GM23338 (cell line): Measurements from ENCODE around the gene UVRAG. TPM values are rescaled to one million over a fixed set of nuclear protein-coding genes. Genes with fewer than 3 reads are reported as not detected.
A peak's percentile ranks its signal among the peaks of the same experiment; 100 is the strongest.

Experiments
- ATAC-seq: fragments of 200-7000 bp; cut with Tn5 transposase; 3 replicates; pipeline ENCODE4 v1.9.1; 2020
- DNase-seq: peaks from one replicate; pipeline ENCODE4 v3.0.0-alpha.2; 2015; ENCODE audit warnings: low spot score
- H2AFZ ChIP-seq: fragments of 200-600 bp; sonication (generic); 2 replicates; pipeline ENCODE4 v1.8.0; 2016; ENCODE audit warnings: antibody characterized with exemption, mild to moderate bottlenecking, moderate library complexity
- H3F3A ChIP-seq: fragments of 200-600 bp; sonication (generic); replicated peaks from 2 replicates; pipeline ENCODE4 v1.8.0; 2017; ENCODE audit warnings: antibody characterized with exemption, mixed run types, low read depth
- H3K27ac ChIP-seq: fragments of 200-600 bp; sonication (generic); 2 replicates; pipeline ENCODE4 v1.6.1; 2016; ENCODE audit warnings: low read depth
- H3K27me3 ChIP-seq: fragments of 200-600 bp; sonication (generic); 2 replicates; pipeline ENCODE4 v1.8.0; 2016; ENCODE audit warnings: mild to moderate bottlenecking, mixed run types, moderate library complexity; ENCODE audit not compliant: insufficient read depth
- H3K36me3 ChIP-seq: fragments of 200-600 bp; sonication (generic); 2 replicates; pipeline ENCODE4 v1.8.0; 2016; ENCODE audit warnings: mild to moderate bottlenecking; ENCODE audit not compliant: insufficient read depth
- H3K4me1 ChIP-seq: fragments of 200-600 bp; sonication (generic); 2 replicates; pipeline ENCODE4 v1.8.0; 2016; ENCODE audit warnings: mild to moderate bottlenecking, moderate library complexity; ENCODE audit not compliant: insufficient read depth
- H3K4me2 ChIP-seq: fragments of 200-600 bp; sonication (generic); 2 replicates; pipeline ENCODE4 v1.7.1; 2017; ENCODE audit warnings: mixed run types
- H3K4me3 ChIP-seq: fragments of 200-600 bp; sonication (generic); 2 replicates; pipeline ENCODE4 v1.6.1; 2016; ENCODE audit warnings: mixed run types
- H3K79me2 ChIP-seq: fragments of 200-600 bp; sonication (generic); replicated peaks from 2 replicates; pipeline ENCODE4 v1.8.0; 2017; ENCODE audit warnings: mild to moderate bottlenecking; ENCODE audit not compliant: insufficient read depth
- H3K9me2 ChIP-seq: fragments of 200-600 bp; sonication (generic); 2 replicates; pipeline ENCODE4 v1.8.0; 2017; ENCODE audit not compliant: insufficient read depth
- H4K20me1 ChIP-seq: fragments of 200-600 bp; sonication (generic); replicated peaks from 2 replicates; pipeline ENCODE4 v1.8.0; 2017; ENCODE audit warnings: mild to moderate bottlenecking; ENCODE audit not compliant: insufficient read depth
- H3K27ac Mint-ChIP-seq: 2 replicates; pipeline ENCODE4 v1.8.0; 2020; ENCODE audit warnings: inconsistent platforms, mild to moderate bottlenecking, moderate library complexity, mixed read lengths
- H3K27me3 Mint-ChIP-seq: 3 replicates; pipeline ENCODE4 v1.8.0; 2022; ENCODE audit warnings: low read depth, mild to moderate bottlenecking, moderate library complexity, mixed read lengths, inconsistent platforms; ENCODE audit not compliant: insufficient read depth, poor library complexity
- H3K36me3 Mint-ChIP-seq: 3 replicates; pipeline ENCODE4 v1.8.0; 2021; ENCODE audit warnings: low read depth, mild to moderate bottlenecking, inconsistent platforms, moderate library complexity, mixed read lengths
- H3K4me1 Mint-ChIP-seq: 3 replicates; pipeline ENCODE4 v1.8.0; 2020; ENCODE audit warnings: mild to moderate bottlenecking, inconsistent platforms, mixed read lengths
- H3K4me3 Mint-ChIP-seq: 3 replicates; pipeline ENCODE4 v1.8.0; 2021; ENCODE audit warnings: moderate library complexity, mild to moderate bottlenecking, inconsistent platforms, mixed read lengths
- H3K9me3 Mint-ChIP-seq: 3 replicates; pipeline ENCODE4 v1.8.0; 2020; ENCODE audit warnings: moderate library complexity, mild to moderate bottlenecking, inconsistent platforms, mixed read lengths
- CREB1 ChIP-seq: fragments of 250-450 bp; sonication (Bioruptor Pico); IDR thresholded peaks from 2 replicates; pipeline ENCODE4 v1.5.0; 2020; ENCODE audit warnings: low read depth, mild to moderate bottlenecking, moderate library complexity
- ETS1 ChIP-seq: IDR thresholded peaks from 2 replicates; pipeline ENCODE4 v1.6.1; 2016; ENCODE audit warnings: antibody characterized with exemption
- EZH2 ChIP-seq: fragments of 200-600 bp; sonication (generic); IDR thresholded peaks from one replicate; pipeline ENCODE4 v1.8.0; 2017; ENCODE audit warnings: antibody characterized with exemption, mild to moderate bottlenecking, low read depth; ENCODE audit not compliant: unreplicated experiment
- POLR2AphosphoS5 ChIP-seq: IDR thresholded peaks from 2 replicates; pipeline ENCODE4 v1.6.1; 2016; ENCODE audit warnings: antibody characterized with exemption, low read depth
- ZNF331 ChIP-seq: fragments of 250-450 bp; sonication (Bioruptor Pico); IDR thresholded peaks from 2 replicates; pipeline ENCODE4 v1.5.0; 2020; ENCODE audit warnings: low read depth, mild to moderate bottlenecking, moderate library complexity
- ZNF462 ChIP-seq: fragments of 250-450 bp; sonication (Bioruptor Pico); IDR thresholded peaks from 2 replicates; pipeline ENCODE4 v1.5.0; 2020; ENCODE audit warnings: mild to moderate bottlenecking, moderate library complexity
- polyA plus RNA-seq: library from polyadenylated mRNA; unstranded; fragments of >200 nt; fragmentation: Nextera tagmentation; extraction: Ambion mirVana; gene quantifications from 2 replicates; pipeline ENCODE4 v1.2.1, GENCODE V29; 2016
- total RNA-seq: library from RNA; depleted of rRNA; stranded (reverse); fragments of >200 nt; shearing (Covaris generic); gene quantifications from 2 replicates; pipeline ENCODE4 v1.2.3, GENCODE V29; 2014

UVRAG gene
- total and polyA plus RNA-seq, 2 experiments from 2014 or later: 15.3 to 17.4 TPM

- Histone ChIP-seq H3K4me2 (0 out of 2 replicates have a peak overlapping the region, but pooled peaks have one; percentile 41), H3K36me3 (no peaks in the 10 kb centered on the region), H3K79me2 (no peaks in the 10 kb centered on the region), H3K27me3 (no peaks in the 10 kb centered on the region), H3F3A (no peaks in the 10 kb centered on the region), H4K20me1 (no peaks in the 10 kb centered on the region; the same call in 1 of the 2 replicates), H3K4me1 (peaks cover 18% of the 10 kb centered on the region), H3K27ac (no peak overlapping the region), H3K4me3 (no peak overlapping the region), H3K9me2 (no peaks in the 10 kb centered on the region), H2AFZ (no peak overlapping the region)
- DNase-seq (peak; percentile 27), ATAC-seq (peak; percentile 40; the same call in 2 of the 3 replicates)
- H3K4me1 Mint-ChIP-seq: peaks cover 35% of the 10 kb centered on the region
- TF ChIP-seq EZH2: no peak
- TF ChIP-seq ETS1: no peak
- no peak for TF ChIP-seq CREB1 (CRISPR knock-in tag)
- no peak for TF ChIP-seq ZNF331
- TF ChIP-seq POLR2AphosphoS5: no peak
- no peak for TF ChIP-seq ZNF462
- no peak overlapping the region; the same call in 1 of the 2 replicates for H3K27ac Mint-ChIP-seq
- no peaks in the 10 kb centered on the region for H3K27me3 Mint-ChIP-seq
- no peaks in the 10 kb centered on the region for H3K9me3 Mint-ChIP-seq
- peaks cover 3% of the 10 kb centered on the region; the same call in 2 of the 3 replicates for H3K36me3 Mint-ChIP-seq
- H3K4me3 Mint-ChIP-seq: no peak overlapping the region
Observed at GRCh38 chr11:76030286-76030685, 215.3 kb downstream of the UVRAG start.
